Natural killer cell (primary cell): ENCODE results near the gene SCLY. TPM values are rescaled to one million over a fixed set of nuclear protein-coding genes. Genes with fewer than 3 reads are reported as not detected.

Experiments
- ATAC-seq, 3 donors: fragments of 150-1000 bp in 2 of 3; fragments of 200-7000 bp in 1 of 3; cut with Tn5 transposase; 1 replicate in 1 of 3; 2 replicates in 2 of 3; pipeline ENCODE4 v1.10.0; 2021; ENCODE audit warnings: mild to moderate bottlenecking in 2 of 3, moderate library complexity in 2 of 3
- DNase-seq, 2 donors: peaks; one replicate each; pipeline versions ENCODE4 v3.0.0 to v3.0.0-alpha.2; 2013 to 2021; ENCODE audit warnings: mixed read lengths in 1 of 2
- H3K27ac ChIP-seq: one replicate; pipeline ENCODE4 v1.5.1; 2013; ENCODE audit warnings: mild to moderate bottlenecking, low read length
- H3K27me3 ChIP-seq: one replicate; pipeline ENCODE4 v1.6.1; 2013; ENCODE audit warnings: low read length; ENCODE audit not compliant: control insufficient read depth, insufficient read depth
- H3K36me3 ChIP-seq: one replicate; pipeline ENCODE4 v1.6.1; 2013; ENCODE audit warnings: low read length; ENCODE audit not compliant: control insufficient read depth, insufficient read depth
- H3K4me1 ChIP-seq: one replicate; pipeline ENCODE4 v1.6.1; 2013; ENCODE audit warnings: low read length; ENCODE audit not compliant: control insufficient read depth, insufficient read depth
- H3K4me3 ChIP-seq: one replicate; pipeline ENCODE4 v1.5.1; 2013; ENCODE audit warnings: low read length
- H3K9me3 ChIP-seq: one replicate; pipeline ENCODE4 v1.6.1; 2013; ENCODE audit warnings: low read length; ENCODE audit not compliant: control insufficient read depth, insufficient read depth
- H3K27ac Mint-ChIP-seq, 2 donors: one replicate each; pipeline ENCODE4 v1.8.0; 2022; ENCODE audit warnings: mild to moderate bottlenecking in 2 of 2, mixed read lengths in 2 of 2, moderate library complexity in 1 of 2
- H3K27me3 Mint-ChIP-seq, 2 donors: one replicate each; pipeline ENCODE4 v1.8.0; 2022; ENCODE audit warnings: low read depth in 2 of 2, mixed read lengths in 2 of 2
- H3K36me3 Mint-ChIP-seq: one replicate; pipeline ENCODE4 v1.8.0; 2022; ENCODE audit warnings: mixed read lengths
- H3K4me1 Mint-ChIP-seq, 2 donors: one replicate each; pipeline ENCODE4 v1.8.0; 2022; ENCODE audit warnings: mixed read lengths in 2 of 2
- H3K4me3 Mint-ChIP-seq: one replicate; pipeline ENCODE4 v1.8.0; 2022; ENCODE audit warnings: mild to moderate bottlenecking, moderate library complexity, mixed read lengths
- H3K9me3 Mint-ChIP-seq, 2 donors: one replicate each; pipeline ENCODE4 v1.8.0; 2022; ENCODE audit warnings: mixed read lengths in 2 of 2
- WGBS: methylation state at CpG from one replicate; pipeline ENCODE4 v1.1.7; 2013; ENCODE audit warnings: missing lambda C conversion rate; ENCODE audit not compliant: insufficient coverage; 5-methylcytosine and 5-hydroxymethylcytosine counted together
- intact Hi-C: fragments of 100-400 bp; cut with micrococcal nuclease; formaldehyde crosslinking; loops from one replicate; pipeline ENCODE4 v1.14.2; 2022
- total RNA-seq, 4 donors: library from RNA; stranded (reverse); fragments of 120-200 nt in 1 of 4; gene quantifications; one replicate each; pipeline versions ENCODE4 v1.2.3 to v1.2.4, GENCODE V29; 2013 to 2022
- TF ChIP-seq, protein P1 (sequence below): fragments of 200-600 bp; IDR thresholded peaks from one replicate; pipeline ENCODE4 v1.8.0; 2022; ENCODE audit warnings: antibody characterized with exemption

The SCLY gene
- total RNA-seq, 3 donors from 2014 or later (not counting 1 experiment from before 2014, with no cell fraction given): 16.3 to 24.6 (median 20.1) TPM

DNA sequence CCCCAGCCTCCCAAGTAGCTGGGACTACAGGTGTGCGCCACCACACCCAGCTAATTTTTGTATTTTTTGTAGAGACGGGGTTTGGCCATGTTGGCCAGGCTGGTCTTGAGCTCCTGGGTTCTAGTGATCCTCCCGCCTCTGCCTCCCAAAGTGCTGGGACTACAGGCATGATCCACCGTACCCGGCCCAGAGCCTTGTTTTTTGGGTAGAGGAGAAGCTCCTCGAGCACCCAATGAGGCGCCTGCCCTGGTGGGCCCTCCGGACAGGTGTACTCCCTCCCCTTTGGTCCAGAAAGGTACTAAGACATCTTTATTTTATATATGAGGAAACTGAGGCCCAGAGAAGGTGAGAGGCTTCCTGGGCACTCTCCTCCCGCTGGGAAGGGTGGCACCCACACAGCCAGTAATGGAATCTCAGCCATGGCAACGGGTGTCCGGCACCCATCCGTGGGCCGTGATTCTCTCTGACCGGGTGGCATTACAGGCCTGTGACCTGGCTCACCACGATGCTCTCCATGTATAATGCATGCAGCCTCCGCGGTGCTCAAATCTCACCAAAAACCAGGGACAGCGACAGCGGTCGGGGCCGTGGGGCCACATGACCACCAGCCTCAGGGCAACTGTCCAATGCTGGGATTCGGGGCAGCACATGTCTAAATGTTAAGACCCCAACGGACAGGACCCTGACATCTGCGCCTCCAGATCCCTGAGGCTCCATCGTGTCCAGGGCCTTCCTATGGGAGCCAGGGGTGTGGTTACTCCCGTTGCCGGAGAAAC is 60.9 kb downstream of the SCLY start:
- no peak overlapping the region for H3K27ac Mint-ChIP-seq
- Histone ChIP-seq H3K27me3 (no peaks in the 10 kb centered on the region), H3K9me3 (no peaks in the 10 kb centered on the region), H3K4me1 (no peaks in the 10 kb centered on the region), H3K36me3 (no peaks in the 10 kb centered on the region), H3K4me3 (no peak overlapping the region), H3K27ac (no peak overlapping the region)
- peaks cover 0 to 12% of the 10 kb centered on the region in 2 donors for H3K27me3 Mint-ChIP-seq
- no peaks in the 10 kb centered on the region for H3K4me1 Mint-ChIP-seq
- WGBS: 93% methylated on average over 27 of the region's 27 CpGs
- no peak overlapping the region for H3K4me3 Mint-ChIP-seq
- intact Hi-C loops: no loop called here
- H3K9me3 Mint-ChIP-seq: no peaks in the 10 kb centered on the region
- TF ChIP-seq, protein P1, sequence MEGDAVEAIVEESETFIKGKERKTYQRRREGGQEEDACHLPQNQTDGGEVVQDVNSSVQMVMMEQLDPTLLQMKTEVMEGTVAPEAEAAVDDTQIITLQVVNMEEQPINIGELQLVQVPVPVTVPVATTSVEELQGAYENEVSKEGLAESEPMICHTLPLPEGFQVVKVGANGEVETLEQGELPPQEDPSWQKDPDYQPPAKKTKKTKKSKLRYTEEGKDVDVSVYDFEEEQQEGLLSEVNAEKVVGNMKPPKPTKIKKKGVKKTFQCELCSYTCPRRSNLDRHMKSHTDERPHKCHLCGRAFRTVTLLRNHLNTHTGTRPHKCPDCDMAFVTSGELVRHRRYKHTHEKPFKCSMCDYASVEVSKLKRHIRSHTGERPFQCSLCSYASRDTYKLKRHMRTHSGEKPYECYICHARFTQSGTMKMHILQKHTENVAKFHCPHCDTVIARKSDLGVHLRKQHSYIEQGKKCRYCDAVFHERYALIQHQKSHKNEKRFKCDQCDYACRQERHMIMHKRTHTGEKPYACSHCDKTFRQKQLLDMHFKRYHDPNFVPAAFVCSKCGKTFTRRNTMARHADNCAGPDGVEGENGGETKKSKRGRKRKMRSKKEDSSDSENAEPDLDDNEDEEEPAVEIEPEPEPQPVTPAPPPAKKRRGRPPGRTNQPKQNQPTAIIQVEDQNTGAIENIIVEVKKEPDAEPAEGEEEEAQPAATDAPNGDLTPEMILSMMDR: no peak
- ATAC-seq: no peak
- no peak for DNase-seq
- no peaks in the 10 kb centered on the region for H3K36me3 Mint-ChIP-seq

DNA sequence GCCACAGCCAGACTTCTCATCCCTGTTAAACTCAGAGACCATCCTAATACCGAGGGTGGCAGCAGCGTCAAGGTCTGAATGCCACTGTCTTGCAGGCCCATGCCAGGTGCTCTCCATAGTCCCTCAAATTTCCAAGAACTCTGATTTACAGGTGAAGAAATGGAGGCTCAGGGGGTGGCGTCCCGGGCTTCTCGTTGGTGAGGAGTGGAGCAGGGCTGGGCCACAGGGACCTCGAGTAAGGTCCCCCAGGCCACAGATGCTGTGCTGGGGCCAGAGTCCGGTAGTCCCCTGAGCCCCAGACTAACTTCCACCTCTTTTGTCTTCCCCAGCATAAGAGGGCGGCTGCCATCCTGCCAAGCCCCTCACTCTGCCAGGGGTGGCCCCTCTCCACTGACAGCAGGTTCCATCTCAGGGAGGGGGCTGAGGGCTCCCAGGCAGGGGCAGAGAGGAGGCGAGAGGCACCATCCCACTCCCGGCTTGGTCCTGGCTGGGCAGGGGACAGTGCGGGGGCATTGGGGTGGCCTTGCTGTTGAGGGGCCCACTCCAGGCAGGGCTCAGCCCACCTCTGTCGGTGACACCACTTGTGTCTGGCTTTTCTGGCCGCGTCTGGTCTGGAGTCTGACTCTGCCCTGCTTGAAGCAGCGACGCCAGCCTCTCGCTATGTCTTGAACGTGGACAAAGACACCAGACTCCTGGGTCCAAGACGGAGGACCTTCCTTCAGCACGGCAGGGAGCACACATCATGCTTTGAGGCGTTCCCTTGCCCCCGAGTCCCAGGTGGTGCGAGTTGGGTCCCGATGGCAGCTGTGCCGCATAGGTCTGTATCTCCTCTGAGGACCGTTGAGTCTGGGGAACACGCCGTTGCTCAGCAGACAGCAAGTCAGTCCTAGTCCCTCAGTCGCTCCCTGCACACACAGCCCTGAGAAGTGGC is 61.8 kb downstream of the SCLY start:
- H3K27me3 ChIP-seq: no peaks in the 10 kb centered on the region
- Mint-ChIP-seq H3K27ac (no peak overlapping the region), H3K9me3 (no peaks in the 10 kb centered on the region), H3K27me3 (peaks cover 0 to 11% of the 10 kb centered on the region in 2 donors), H3K36me3 (no peaks in the 10 kb centered on the region), H3K4me3 (no peak overlapping the region), H3K4me1 (no peaks in the 10 kb centered on the region)
- TF ChIP-seq, protein P1: no peak
- intact Hi-C loops: no loop called here
- ATAC-seq (no peak), DNase-seq (no peak)
- H3K36me3 ChIP-seq: no peaks in the 10 kb centered on the region
- H3K27ac ChIP-seq: no peak overlapping the region
- H3K4me3 ChIP-seq: no peak overlapping the region
- no peaks in the 10 kb centered on the region for H3K9me3 ChIP-seq
- WGBS: 93% methylated on average over 29 of the region's 29 CpGs
- H3K4me1 ChIP-seq: peaks cover 5% of the 10 kb centered on the region

DNA sequence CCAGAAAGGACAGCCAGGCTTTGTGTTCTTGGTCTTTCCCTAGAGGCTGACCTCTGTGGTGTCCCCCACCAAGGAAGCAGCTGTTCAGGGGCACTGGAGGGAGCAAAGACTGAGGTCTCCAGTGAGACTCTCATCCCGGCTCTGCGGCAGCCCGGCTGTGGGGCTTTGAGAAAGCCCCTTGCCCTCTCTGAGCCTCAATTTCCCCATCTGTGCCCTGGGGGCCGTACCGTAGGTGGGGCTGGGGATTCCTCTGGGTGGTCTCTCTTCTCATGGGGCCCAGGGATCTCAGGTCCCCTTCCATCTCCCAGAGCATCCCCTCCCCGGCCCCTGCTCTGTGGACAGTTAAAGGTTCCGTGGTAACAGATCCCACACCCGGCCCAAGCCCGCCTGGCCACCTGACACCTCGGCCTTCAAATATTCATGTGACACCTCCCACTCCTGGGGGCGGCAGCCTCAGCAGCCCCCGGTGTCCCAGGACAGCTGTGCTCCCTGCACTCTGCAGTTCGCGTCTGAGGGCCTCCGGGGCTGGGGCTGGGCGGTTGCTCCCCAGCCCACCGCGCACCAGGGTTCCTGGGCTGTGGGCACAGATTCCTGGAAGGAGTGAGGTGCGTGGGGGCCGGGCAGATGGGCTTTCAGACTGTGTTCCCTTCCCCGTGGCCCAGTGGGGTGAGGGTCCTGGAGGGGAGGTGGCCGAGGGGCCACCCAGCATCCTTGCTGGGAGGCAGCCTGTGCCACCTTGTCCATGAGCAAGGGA is 62.6 kb downstream of the SCLY start:
- intact Hi-C loops: no loop called here
- no peak overlapping the region for H3K27ac ChIP-seq
- H3K9me3 ChIP-seq: no peaks in the 10 kb centered on the region
- no peak overlapping the region for H3K4me3 Mint-ChIP-seq
- H3K4me1 ChIP-seq: peaks cover 5% of the 10 kb centered on the region
- no peak for ATAC-seq
- no peaks in the 10 kb centered on the region for H3K36me3 ChIP-seq
- no peak for DNase-seq
- H3K9me3 Mint-ChIP-seq: no peaks in the 10 kb centered on the region
- peaks cover 0 to 7% of the 10 kb centered on the region in 2 donors for H3K27me3 Mint-ChIP-seq
- H3K36me3 Mint-ChIP-seq: no peaks in the 10 kb centered on the region
- H3K27ac Mint-ChIP-seq: no peak overlapping the region
- 86% methylated on average over 22 of the region's 22 CpGs for WGBS
- H3K27me3 ChIP-seq: no peaks in the 10 kb centered on the region
- TF ChIP-seq, protein P1: no peak
- H3K4me3 ChIP-seq: no peak overlapping the region
- no peaks in the 10 kb centered on the region for H3K4me1 Mint-ChIP-seq
